Measurements from ENCODE around the gene ZFTA.
"Not testable (repeated sequence)": the region's sequence is repeated elsewhere in the genome, so short reads cannot be mapped to it uniquely, and the experiment has no call there.

Gene ZFTA

DNA sequence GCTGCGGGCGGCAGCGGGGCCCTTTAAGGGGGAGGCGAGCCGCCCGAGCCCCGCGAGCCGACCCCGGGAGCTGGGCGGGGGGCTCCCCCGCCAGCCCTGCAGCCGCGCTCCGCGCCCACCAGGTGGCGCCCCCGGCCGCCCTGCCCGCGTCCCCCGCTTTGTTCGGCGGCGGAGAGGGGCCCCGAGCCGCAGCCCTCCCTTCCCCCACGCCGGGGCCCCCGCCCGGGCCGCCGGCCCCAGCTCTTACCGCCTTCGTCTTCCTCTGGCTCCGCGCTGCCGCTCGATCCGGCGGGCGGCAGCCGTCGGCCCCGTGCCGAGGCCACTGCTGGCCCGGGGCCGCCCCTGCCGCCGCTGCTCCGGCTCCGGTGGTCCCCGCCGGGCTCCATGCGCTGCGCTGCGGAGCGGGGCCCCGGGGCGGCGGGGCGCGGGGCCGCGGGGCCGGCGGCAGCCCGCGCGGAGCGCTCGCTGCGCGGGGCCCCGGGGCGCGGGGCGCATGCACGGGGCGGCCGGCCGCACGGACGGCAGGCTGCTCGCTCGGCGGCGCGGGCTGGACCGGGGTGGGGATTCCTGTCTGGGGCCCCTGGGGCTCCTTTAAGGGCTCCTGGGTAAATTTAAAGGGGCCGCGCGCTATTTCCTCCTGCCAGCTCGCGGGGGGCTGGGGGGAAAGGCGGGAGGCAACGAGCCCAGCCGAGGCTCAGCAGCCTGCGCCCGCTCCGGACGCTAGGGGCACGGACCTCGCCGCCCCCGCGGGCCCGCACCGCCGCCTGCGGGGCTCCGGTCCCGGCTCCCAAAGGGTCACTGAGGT, at the start of gene ZFTA:
ZFTA (minus strand) TSS at position 539 of the 805 bp plus-strand sequence; CDS start at position 386, 153 bp downstream.
- peak; percentile 68 for DNase-seq

DNA sequence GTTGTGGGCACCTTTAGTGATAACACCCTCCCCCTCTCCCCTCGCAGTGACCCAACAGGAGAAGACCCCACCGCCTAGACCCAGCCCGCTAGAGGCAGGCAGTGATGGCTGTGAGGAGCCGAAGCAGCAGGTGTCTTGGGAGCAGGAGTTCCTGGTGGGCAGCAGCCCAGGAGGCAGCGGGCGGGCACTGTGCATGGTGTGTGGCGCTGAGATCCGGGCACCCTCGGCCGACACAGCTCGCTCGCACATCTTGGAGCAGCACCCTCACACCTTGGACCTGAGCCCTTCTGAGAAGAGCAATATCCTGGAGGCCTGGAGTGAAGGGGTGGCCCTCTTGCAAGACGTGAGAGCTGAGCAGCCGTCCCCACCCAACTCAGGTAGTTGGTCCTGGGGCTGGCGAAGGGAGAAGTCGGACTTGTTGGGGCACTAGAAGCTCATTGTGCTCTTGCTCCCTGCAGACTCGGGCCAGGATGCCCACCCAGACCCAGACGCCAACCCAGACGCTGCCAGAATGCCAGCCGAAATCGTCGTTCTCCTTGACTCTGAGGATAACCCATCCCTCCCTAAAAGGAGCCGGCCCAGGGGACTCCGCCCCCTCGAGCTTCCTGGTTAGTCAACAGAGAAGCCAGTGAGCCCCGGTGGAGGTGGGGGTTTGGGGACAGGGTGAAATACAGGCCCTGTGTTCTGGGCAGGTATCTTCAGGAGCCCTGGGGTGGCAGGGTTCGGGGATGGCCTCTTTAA, 49.4 kb upstream of the ZFTA start:
- no peak for DNase-seq

DNA sequence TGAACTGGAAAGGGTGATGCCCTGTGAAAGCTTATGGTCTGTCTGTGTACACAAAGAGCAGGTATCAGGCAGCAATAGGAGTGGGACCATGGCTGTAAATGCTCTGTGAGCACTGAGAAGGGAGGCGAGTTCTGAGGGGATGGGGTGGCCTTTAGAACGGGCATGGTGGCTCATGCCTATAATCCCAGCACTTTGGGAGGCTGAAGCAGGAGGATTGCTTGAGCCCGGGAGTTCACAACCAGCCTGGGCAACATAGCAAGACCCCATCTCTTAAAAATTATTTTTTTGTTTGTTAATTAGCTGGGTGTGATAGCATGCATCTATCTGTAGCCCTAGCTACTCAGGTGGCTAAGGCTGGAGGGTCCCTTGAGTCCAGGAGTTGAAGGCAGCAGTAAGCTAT, 48.2 kb upstream of the ZFTA start:
- no peak for DNase-seq

DNA sequence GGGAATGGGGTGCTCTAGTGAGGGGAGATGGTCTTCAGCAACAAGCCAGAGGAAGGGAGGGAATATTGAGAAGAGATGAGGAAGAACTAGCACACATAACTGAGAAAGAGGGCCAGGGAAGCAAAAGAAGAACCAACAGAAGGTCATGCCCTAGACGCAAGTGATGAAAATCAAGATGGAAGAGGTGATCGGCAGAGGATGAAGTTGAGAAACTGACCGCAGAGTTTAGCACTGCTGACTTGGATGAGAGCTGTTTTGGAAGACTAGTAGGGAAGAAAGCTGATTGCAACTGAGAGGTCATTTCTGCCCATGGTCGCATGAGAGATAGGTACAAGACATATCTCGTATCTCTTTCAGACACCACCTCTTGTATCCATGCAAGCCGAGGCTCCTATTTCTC, 47.6 kb upstream of the ZFTA start:
- no peak for DNase-seq

- DNase-seq, result no peak
Observed at GRCh38 chr11:63814383-63814736, 45.8 kb upstream of the ZFTA start.

DNA sequence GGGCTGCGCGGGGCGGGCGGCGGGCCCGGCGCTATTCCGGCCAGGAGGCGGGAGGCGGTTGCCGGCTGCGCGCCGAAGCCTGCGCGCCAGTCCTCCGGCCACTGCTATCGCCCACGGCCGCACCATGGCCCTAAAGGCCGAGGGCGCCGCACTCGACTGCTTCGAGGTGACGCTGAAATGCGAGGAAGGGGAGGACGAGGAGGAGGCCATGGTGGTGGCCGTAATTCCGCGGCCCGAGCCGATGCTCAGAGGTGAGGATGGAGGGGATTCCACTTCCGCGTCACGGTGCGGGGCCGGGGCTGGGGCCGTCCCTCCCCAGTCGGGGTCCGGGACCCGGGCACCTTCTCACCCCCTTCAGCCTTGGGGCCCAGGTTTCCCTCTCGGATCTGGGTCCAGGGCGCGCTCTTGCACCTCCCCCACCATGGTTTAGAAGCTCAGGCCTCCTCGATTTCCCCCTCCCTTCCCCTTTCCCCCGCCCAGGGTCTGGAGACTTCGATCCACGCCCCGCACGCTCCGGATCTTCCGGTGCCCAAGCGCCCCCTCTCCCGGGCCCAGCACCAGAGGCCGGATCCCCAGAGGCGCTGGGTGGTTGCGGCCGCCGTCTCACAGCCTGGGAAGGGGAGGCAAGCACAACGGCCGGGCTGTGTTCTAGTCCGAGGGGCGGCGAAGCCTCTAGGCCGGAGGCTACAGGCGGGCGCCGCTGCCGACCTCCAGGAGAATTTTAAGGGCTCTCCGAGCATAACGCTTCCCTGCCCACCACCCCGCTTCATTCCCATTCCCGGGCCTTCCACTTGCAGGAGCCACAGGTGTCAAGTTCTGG, 45.2 kb upstream of the ZFTA start:
- DNase-seq, result peak; percentile 39

DNA sequence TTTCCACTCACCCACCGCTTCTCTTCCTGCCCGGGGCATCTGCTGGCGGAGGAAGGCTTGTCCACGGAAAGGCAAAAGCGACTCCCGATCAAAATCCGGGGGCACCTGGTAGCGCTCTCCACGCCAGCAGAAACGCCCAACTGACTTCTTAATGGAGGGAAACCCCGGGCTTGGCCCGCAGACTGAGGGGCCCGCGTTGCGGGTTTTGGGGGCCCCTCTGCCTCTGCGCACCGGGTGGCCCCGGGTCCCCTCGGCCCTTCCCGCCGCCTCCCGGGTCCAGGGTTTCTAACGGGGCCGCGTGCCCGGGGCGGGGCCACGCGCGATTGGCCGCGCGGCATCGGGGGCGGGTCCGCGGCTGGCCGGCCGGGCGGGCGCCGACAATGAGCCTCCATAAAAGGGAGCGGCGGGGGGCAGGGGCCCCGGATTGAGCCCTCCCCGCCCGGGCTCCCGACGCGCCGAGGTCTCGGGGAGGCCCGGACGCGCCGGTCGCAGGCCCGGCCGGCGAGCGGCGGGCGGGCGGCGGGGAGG, 44.5 kb upstream of the ZFTA start, which contains the start of gene SPINDOC:
SPINDOC (plus strand) TSS at position 422 of the 528 bp plus-strand sequence. CDS start 231 bp downstream, outside the sequence.
- DNase-seq, result peak; percentile 81

- DNase-seq, result no peak
Observed at GRCh38 chr11:63811522-63811921, 42.9 kb upstream of the ZFTA start.

- not testable (repeated sequence) for DNase-seq
Observed at GRCh38 chr11:63810383-63810782, 41.8 kb upstream of the ZFTA start.

DNA sequence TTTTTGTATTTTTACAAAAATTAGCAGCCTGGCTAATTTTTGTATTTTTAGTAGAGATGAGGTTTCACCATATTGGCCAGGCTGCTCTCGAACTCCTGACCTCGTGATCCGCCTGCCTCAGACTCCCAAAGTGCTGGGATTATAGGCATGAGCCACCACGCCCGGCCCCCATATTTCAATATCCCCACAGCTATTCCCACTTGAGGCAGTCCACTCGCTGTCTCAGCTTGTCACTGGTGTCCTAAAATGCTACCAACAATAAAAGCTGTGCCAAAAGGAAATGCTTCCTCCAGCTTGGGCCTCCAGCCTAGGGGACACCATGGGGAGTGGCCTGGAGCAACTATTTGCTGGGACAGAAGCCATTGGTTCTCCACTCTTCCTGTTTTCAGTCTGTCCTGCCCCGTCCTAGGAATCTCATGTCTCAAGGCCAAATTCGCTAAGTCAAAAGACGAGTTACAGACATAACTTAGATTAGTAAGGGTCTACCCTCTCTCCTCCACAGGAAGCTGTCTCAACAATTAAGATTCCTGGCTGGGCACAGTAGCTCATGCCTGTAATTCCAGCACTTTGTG, 37.4 kb upstream of the ZFTA start:
- DNase-seq, result no peak

- DNase-seq, result no peak
Observed at GRCh38 chr11:63804259-63804658, 35.7 kb upstream of the ZFTA start.

DNA sequence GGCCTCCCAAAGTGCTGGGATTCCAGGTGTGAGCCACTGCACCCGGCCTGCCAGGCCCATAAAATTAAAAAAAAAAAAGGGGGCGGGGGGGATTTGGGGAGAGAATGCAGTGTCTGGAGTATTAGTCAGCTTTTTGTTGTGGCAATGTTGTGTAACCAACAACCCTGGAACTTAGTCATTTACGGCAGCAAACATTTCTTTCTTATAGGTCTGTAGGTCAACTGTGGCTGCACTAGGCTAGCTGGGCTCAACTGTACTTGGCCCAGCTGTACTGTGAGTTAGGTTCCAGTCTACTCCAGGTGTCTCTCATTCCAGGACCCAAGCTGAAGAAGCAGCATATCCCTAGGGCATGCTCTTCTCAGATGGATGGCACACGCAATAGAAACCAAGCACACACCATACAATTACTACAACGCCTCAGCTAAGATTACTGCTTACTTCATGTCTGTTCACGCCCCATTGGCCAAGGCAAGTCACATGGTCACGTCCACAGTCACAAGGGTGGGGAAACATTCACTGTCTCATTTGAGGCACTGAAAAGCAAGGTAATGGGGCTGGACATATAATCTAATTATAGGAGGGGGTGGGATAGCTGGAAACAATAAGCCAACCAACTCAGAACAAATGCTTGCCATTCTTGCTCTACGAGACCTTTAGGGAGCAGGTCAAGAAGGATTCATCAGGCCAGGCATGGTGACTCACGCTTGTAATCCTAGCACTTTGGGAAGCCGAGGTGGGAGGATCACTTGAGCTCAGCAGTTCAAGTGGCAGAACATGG, 34.3 kb upstream of the ZFTA start:
- DNase-seq, result no peak

GRCh38 chr11:63800921-63801320, 32.3 kb upstream of the ZFTA start:
- no peak for DNase-seq

DNA sequence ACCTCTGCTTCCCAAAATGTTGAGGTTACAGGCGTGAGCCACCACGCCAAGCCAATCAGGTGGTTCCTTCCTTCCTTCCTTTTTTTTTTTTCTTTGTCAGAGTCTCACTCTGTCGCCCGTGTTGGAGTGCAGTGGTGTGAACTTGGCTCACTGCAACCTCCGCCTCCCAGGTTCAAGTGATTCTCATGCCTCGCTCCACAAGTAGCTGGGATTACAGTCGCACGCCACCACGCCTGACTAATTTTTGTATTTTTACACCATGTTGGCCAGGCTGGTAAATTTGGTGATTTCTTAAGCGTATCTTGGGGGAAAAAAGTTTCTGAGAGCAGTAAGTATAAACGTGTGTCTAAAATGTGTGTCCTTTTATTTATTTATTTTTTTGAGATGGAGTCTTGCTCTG, 26.5 kb upstream of the ZFTA start:
- no peak for DNase-seq

DNA sequence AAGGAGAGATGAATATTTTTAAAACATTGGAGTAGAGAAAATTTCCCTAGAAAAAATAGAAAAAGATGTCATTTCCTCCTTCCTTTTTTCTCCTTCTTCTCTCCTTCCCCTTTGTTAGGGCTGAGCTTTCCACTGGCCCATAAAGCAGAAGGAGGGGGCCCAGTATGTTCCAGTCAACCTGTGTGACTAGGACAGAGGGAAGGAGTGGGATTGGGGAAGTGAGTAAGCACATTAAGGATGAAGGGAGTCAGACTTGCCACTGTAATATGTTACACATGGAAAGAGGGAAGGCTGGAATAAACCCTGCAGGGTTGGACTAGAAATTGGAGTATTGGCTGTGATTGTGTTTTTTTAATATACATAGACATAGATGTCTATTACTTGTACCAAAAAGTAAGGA, 24.6 kb upstream of the ZFTA start:
- no peak for DNase-seq

- DNase-seq, result no peak
Observed at GRCh38 chr11:63791495-63792167, 23.1 kb upstream of the ZFTA start.

GRCh38 chr11:63785823-63786222, 17.2 kb upstream of the ZFTA start:
- no peak for DNase-seq

DNA sequence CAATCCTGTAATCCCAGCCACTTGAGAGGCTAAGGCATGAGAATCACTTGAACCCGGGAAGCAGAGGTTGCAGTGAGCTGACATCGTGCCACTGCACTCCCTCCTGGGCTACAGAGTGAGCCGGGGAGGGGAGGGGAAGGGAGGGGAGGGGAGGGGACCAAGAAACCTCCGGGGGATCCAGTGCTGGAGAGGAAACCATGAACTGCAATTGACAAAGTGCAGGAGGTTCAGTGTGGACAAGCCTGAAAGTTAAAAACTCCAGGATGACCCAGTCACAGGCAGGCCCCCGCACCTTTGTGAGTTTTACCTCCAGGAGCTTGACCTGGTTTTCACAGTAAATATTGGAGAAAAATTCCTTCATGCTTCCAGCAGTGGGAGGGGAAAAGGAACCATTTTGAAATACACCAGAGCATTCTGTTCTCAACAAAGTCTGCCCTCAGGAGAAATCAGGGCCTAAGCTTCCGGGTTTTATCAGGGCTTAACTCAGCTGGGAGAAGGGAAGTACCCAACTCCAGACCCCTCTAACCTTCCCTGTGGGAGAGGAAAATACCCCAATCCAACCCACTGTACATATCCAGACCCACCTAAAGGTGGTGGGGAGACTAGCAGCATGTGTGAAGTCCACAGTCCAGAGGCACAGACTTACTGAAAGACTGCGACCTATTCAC, 15.5 kb upstream of the ZFTA start:
- no peak for DNase-seq

GRCh38 chr11:63782749-63783148, 14.2 kb upstream of the ZFTA start:
- no peak for DNase-seq

GRCh38 chr11:63779039-63779438, 10.5 kb upstream of the ZFTA start:
- DNase-seq, result no peak

GRCh38 chr11:63775191-63775590, 6.6 kb upstream of the ZFTA start:
- no peak for DNase-seq
